ENCODE data around the gene METTL26. TPM values are rescaled to one million over a fixed set of nuclear protein-coding genes. Genes with fewer than 3 reads are reported as not detected.

METTL26 gene
- total RNA-seq, 1 experiment from 2014 or later = 115 TPM

DNA sequence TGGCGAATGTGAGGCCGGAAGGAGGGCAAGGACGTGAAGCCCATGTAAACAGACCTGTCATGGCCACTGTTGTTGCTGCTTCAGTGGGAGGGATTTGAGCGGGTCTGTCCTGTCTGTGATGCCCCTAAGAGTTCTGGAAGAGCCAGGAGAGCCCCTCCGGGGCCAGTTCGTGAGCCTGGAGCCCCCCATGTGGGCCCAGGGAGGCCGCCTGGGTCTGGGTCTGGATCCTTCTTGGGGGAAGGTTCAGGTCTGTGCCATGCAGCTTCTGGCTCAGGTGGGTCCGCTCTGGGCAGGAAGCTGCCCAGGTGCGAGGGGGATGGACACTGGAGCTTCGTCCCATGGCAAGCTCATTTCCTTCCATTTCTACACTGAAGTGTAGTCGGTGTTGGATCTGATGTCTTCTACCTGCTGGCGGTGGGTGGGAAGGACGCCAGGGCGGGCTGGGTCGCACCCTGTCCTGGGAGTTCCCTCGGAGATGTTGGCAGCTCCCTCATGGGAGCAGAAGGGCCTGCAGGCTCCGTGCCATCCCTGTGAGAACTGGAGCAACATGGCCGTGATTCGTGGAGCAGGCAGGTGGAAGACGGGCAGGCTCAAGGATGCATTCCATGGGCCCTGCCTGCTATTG, 16.5 kb downstream of the METTL26 start:
- H3K27ac Mint-ChIP-seq = no peak overlapping the region
- POLR2A ChIA-PET = no interaction called here
- H3K27me3 Mint-ChIP-seq (ENCODE audit: low read depth) = no peaks in the 10 kb centered on the region
- no peak for ATAC-seq
- no peak overlapping the region for H3K4me3 Mint-ChIP-seq
- no peaks in the 10 kb centered on the region for H3K9me3 Mint-ChIP-seq
- peaks cover 24% of the 10 kb centered on the region for H3K4me1 Mint-ChIP-seq
- CTCF ChIA-PET = interaction anchor here (0.7 to 3.5 kb wide), 4 partner anchors 8 to 132 kb away, joined by 3 to 18 read pairs (median 4); no protein-coding TSS in a partner anchor
- no peak for TF ChIP-seq ATF1 (CRISPR knock-in tag; IDR thresholded peaks at IDR 0.05)
- TF ChIP-seq ZNF317 (CRISPR knock-in tag; IDR thresholded peaks at IDR 0.05; ENCODE audit: borderline replicate concordance, low read depth) = no peak
- no peak for TF ChIP-seq CREM (CRISPR knock-in tag; IDR thresholded peaks at IDR 0.05)
- TF ChIP-seq GRHL2 (CRISPR knock-in tag; IDR thresholded peaks at IDR 0.05; ENCODE audit: insufficient replicate concordance, severe bottlenecking) = no peak
- TF ChIP-seq SOX15 (CRISPR knock-in tag; IDR thresholded peaks at IDR 0.05) = no peak
- no peak for TF ChIP-seq MXD4 (CRISPR knock-in tag; IDR thresholded peaks at IDR 0.05; ENCODE audit: borderline replicate concordance)
- TF ChIP-seq TCF7 (CRISPR knock-in tag; IDR thresholded peaks at IDR 0.05; ENCODE audit: low read depth) = no peak
- no peak for TF ChIP-seq ZNF416 (CRISPR knock-in tag; IDR thresholded peaks at IDR 0.05)
- TF ChIP-seq TEAD1 (CRISPR knock-in tag; IDR thresholded peaks at IDR 0.05) = no peak
- TF ChIP-seq ZNF121 (CRISPR knock-in tag; IDR thresholded peaks at IDR 0.05) = no peak
- no peak for TF ChIP-seq CREB1 (CRISPR knock-in tag; IDR thresholded peaks at IDR 0.05)
- TF ChIP-seq, protein P1, sequence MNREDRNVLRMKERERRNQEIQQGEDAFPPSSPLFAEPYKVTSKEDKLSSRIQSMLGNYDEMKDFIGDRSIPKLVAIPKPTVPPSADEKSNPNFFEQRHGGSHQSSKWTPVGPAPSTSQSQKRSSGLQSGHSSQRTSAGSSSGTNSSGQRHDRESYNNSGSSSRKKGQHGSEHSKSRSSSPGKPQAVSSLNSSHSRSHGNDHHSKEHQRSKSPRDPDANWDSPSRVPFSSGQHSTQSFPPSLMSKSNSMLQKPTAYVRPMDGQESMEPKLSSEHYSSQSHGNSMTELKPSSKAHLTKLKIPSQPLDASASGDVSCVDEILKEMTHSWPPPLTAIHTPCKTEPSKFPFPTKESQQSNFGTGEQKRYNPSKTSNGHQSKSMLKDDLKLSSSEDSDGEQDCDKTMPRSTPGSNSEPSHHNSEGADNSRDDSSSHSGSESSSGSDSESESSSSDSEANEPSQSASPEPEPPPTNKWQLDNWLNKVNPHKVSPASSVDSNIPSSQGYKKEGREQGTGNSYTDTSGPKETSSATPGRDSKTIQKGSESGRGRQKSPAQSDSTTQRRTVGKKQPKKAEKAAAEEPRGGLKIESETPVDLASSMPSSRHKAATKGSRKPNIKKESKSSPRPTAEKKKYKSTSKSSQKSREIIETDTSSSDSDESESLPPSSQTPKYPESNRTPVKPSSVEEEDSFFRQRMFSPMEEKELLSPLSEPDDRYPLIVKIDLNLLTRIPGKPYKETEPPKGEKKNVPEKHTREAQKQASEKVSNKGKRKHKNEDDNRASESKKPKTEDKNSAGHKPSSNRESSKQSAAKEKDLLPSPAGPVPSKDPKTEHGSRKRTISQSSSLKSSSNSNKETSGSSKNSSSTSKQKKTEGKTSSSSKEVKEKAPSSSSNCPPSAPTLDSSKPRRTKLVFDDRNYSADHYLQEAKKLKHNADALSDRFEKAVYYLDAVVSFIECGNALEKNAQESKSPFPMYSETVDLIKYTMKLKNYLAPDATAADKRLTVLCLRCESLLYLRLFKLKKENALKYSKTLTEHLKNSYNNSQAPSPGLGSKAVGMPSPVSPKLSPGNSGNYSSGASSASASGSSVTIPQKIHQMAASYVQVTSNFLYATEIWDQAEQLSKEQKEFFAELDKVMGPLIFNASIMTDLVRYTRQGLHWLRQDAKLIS (CRISPR knock-in tag; IDR thresholded peaks at IDR 0.05; ENCODE audit: borderline replicate concordance) = no peak
- DNase-seq (ENCODE audit: low spot score) = no peak
- peaks cover 6% of the 10 kb centered on the region for H3K36me3 Mint-ChIP-seq

GRCh38 chr16:617855-618254, 18.2 kb downstream of the METTL26 start:
- Mint-ChIP-seq H3K4me1 (peaks cover 14% of the 10 kb centered on the region), H3K36me3 (peaks cover 13% of the 10 kb centered on the region), H3K9me3 (no peaks in the 10 kb centered on the region), H3K27me3 (ENCODE audit: low read depth) (no peaks in the 10 kb centered on the region), H3K27ac (no peak overlapping the region), H3K4me3 (no peak overlapping the region)
- TF ChIP-seq NFYB (CRISPR knock-in tag; conservative IDR thresholded peaks at IDR 0.05; ENCODE audit: low read depth) = no peak
- TF ChIP-seq, protein P2, sequence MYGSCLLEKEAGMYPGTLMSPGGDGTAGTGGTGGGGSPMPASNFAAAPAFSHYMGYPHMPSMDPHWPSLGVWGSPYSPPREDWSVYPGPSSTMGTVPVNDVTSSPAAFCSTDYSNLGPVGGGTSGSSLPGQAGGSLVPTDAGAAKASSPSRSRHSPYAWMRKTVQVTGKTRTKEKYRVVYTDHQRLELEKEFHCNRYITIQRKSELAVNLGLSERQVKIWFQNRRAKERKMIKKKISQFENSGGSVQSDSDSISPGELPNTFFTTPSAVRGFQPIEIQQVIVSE (CRISPR knock-in tag; IDR thresholded peaks at IDR 0.05; ENCODE audit: borderline replicate concordance) = no peak
- TF ChIP-seq, protein P3, sequence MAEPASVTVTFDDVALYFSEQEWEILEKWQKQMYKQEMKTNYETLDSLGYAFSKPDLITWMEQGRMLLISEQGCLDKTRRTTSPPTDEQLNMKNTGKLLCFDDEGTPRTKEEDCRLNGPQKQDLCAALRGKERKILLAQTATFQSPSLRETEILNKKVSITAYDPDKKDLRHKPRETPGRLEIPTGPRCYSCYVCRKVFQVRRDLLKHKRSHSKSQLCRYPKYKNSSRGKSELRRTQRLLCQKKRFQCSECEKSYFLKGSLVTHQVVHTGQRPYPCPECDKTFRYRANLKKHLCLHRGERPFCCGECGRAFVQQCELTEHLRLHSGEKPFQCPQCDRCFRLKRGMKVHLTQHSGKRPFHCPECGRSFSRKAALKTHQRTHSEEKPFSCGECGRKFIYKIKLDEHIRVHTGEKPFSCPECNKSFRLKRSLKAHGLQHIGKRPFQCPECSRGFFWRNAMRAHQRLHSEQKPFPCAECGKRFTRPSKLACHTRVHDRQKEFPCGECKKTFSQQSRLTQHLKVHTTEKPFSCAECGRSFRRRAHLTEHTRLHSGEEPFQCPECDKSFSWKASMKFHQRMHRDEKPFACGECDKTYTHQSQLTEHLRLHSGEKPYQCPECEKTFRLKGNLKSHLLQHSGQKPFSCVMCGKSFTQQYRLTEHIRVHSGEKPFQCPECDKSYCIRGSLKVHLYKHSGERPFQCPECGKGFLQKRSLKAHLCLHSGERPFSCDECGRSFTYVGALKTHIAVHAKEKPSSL (CRISPR knock-in tag; conservative IDR thresholded peaks at IDR 0.05) = no peak
- no peak for TF ChIP-seq ZNF416 (CRISPR knock-in tag; IDR thresholded peaks at IDR 0.05)
- no peak for TF ChIP-seq SP1 (CRISPR knock-in tag; conservative IDR thresholded peaks at IDR 0.05)
- no peak for TF ChIP-seq MXD4 (CRISPR knock-in tag; IDR thresholded peaks at IDR 0.05; ENCODE audit: borderline replicate concordance)
- TF ChIP-seq, protein P4, sequence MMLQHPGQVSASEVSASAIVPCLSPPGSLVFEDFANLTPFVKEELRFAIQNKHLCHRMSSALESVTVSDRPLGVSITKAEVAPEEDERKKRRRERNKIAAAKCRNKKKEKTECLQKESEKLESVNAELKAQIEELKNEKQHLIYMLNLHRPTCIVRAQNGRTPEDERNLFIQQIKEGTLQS (CRISPR knock-in tag; conservative IDR thresholded peaks at IDR 0.05) = no peak
- TF ChIP-seq TCF7 (CRISPR knock-in tag; IDR thresholded peaks at IDR 0.05; ENCODE audit: low read depth) = no peak
- TF ChIP-seq HMGA2 (CRISPR knock-in tag; IDR thresholded peaks at IDR 0.05) = no peak
- no peak for TF ChIP-seq USF1 (CRISPR knock-in tag; IDR thresholded peaks at IDR 0.05)
- no peak for TF ChIP-seq ZNF423 (CRISPR knock-in tag; IDR thresholded peaks at IDR 0.05)
- no peak for TF ChIP-seq ZNF281 (CRISPR knock-in tag; IDR thresholded peaks at IDR 0.05)
- TF ChIP-seq NFE2L1 (CRISPR knock-in tag; IDR thresholded peaks at IDR 0.05) = no peak
- TF ChIP-seq, protein P5, sequence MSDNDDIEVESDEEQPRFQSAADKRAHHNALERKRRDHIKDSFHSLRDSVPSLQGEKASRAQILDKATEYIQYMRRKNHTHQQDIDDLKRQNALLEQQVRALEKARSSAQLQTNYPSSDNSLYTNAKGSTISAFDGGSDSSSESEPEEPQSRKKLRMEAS (CRISPR knock-in tag; IDR thresholded peaks at IDR 0.05) = no peak
- CTCF ChIA-PET = no interaction called here
- DNase-seq (ENCODE audit: low spot score) = no peak
- POLR2A ChIA-PET = no interaction called here
- no peak for ATAC-seq

All from WTC11 (cell line).